H1 (cell line): ENCODE measurements around the gene ATM.

Source experiments
- CREB1 ChIP-seq: IDR thresholded peaks from 2 replicates; pipeline ENCODE4 v1.6.1; 2012; ENCODE audit warnings: inconsistent platforms
- EP300 ChIP-seq, 2 experiments: IDR thresholded peaks; 1 replicate in 1 of 2; 2 replicates in 1 of 2; pipeline ENCODE4 v1.6.1; 2011 to 2012; ENCODE audit warnings: low read depth in 2 of 2, low read length in 2 of 2, mild to moderate bottlenecking in 2 of 2, borderline replicate concordance in 1 of 2, inconsistent platforms in 1 of 2, moderate library complexity in 1 of 2
- EZH2 ChIP-seq: fragments of 200-600 bp; sonication (generic); IDR thresholded peaks from 2 replicates; pipeline ENCODE4 v1.7.1; 2012; ENCODE audit warnings: low read depth, mild to moderate bottlenecking, moderate library complexity, low read length, inconsistent platforms; ENCODE audit not compliant: severe bottlenecking
- SP2 ChIP-seq: IDR thresholded peaks from 2 replicates; pipeline ENCODE4 v1.6.1; 2012; ENCODE audit warnings: mild to moderate bottlenecking, low read length, inconsistent platforms
- ZNF274 ChIP-seq: IDR thresholded peaks from 2 replicates; pipeline ENCODE4 v1.7.0; 2012; ENCODE audit warnings: low read length, borderline replicate concordance; ENCODE audit errors: extremely low read depth
- TF ChIP-seq, protein P1 (sequence below), 3 experiments: IDR thresholded peaks; 1 replicate in 2 of 3; 2 replicates in 1 of 3; pipeline versions ENCODE4 v1.5.1 to v1.6.1; 2011; ENCODE audit warnings: low read length in 3 of 3, mild to moderate bottlenecking in 3 of 3, inconsistent platforms in 2 of 3, low read depth in 1 of 3, moderate library complexity in 1 of 3; ENCODE audit not compliant: insufficient read depth in 1 of 3; ENCODE audit errors: control extremely low read depth in 1 of 3

DNA sequence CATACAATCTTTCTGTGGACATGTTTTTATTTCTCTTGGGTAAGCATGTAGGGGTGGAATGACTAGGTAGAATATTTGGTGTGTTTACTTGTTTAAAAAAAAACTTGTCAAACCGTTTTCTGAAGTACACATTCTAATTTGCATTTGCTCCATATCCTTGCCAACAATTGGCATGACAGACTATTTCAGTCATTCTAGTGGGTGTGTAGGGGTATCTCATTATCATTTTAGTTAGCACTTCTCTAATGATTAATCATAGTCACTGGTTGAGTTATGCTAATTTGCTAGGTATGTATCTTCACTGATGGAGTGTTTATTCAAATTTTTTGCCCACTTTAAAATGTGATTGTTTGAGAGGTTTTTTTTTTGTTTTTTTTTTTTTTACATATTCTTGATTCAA, 180.2 kb downstream of the ATM start:
- TF ChIP-seq ZNF274 = no peak
- no peak for TF ChIP-seq EP300 (IDR thresholded peaks at IDR 0.05; ENCODE audit: borderline replicate concordance in 1 of 2, low read depth in 2 of 2, low read length in 2 of 2)
- TF ChIP-seq, protein P1, sequence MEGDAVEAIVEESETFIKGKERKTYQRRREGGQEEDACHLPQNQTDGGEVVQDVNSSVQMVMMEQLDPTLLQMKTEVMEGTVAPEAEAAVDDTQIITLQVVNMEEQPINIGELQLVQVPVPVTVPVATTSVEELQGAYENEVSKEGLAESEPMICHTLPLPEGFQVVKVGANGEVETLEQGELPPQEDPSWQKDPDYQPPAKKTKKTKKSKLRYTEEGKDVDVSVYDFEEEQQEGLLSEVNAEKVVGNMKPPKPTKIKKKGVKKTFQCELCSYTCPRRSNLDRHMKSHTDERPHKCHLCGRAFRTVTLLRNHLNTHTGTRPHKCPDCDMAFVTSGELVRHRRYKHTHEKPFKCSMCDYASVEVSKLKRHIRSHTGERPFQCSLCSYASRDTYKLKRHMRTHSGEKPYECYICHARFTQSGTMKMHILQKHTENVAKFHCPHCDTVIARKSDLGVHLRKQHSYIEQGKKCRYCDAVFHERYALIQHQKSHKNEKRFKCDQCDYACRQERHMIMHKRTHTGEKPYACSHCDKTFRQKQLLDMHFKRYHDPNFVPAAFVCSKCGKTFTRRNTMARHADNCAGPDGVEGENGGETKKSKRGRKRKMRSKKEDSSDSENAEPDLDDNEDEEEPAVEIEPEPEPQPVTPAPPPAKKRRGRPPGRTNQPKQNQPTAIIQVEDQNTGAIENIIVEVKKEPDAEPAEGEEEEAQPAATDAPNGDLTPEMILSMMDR (IDR thresholded peaks at IDR 0.05; ENCODE audit: control extremely low read depth in 1 of 3, insufficient read depth in 1 of 3, low read depth in 1 of 3, low read length in 3 of 3) = no peak
- TF ChIP-seq SP2 = no peak
- no peak for TF ChIP-seq EZH2
- TF ChIP-seq CREB1 = no peak
